Astrocyte (in vitro differentiated cells and primary cell): Measurements from ENCODE around the gene FER1L5. TPM values are rescaled to one million over a fixed set of nuclear protein-coding genes. Genes with fewer than 3 reads are reported as not detected.
A peak's percentile ranks its signal among the peaks of the same experiment; 100 is the strongest.

ENCODE experiments used
- DNase-seq: peaks from one replicate; pipeline ENCODE4 v3.0.0-alpha.2; 2010; ENCODE audit warnings: low read depth
- FAIRE-seq: peaks from 2 replicates; lab custom pipeline; 2011; peaks lifted over from hg19 to GRCh38; lab: Jason Lieb, UNC
- H2AFZ ChIP-seq: 2 replicates; pipeline ENCODE4 v1.6.0; 2012; ENCODE audit warnings: low read depth, low read length, inconsistent platforms
- H3K27ac ChIP-seq: 2 replicates; pipeline ENCODE4 v1.5.1; 2011; ENCODE audit warnings: low read depth, low read length, inconsistent platforms
- H3K27me3 ChIP-seq: 2 replicates; pipeline ENCODE4 v1.6.0; 2011; ENCODE audit warnings: low read length, inconsistent platforms; ENCODE audit not compliant: insufficient read depth
- H3K36me3 ChIP-seq: 2 replicates; pipeline ENCODE4 v1.5.1; 2011; ENCODE audit warnings: low read length, inconsistent platforms; ENCODE audit not compliant: insufficient read depth
- H3K4me1 ChIP-seq: 2 replicates; pipeline ENCODE4 v1.5.1; 2011; ENCODE audit warnings: low read length, inconsistent platforms; ENCODE audit not compliant: insufficient read depth
- H3K4me2 ChIP-seq: 2 replicates; pipeline ENCODE4 v1.6.0; 2012; ENCODE audit warnings: low read length, inconsistent platforms
- H3K4me3 ChIP-seq: 2 replicates; pipeline ENCODE4 v1.5.1; 2011; ENCODE audit warnings: low read depth, mild to moderate bottlenecking, low read length, inconsistent platforms; ENCODE audit not compliant: insufficient read depth
- H3K79me2 ChIP-seq: 2 replicates; pipeline ENCODE4 v1.6.0; 2012; ENCODE audit warnings: mild to moderate bottlenecking, low read length, inconsistent platforms; ENCODE audit not compliant: insufficient read depth
- H3K9ac ChIP-seq: 2 replicates; pipeline ENCODE4 v1.6.0; 2012; ENCODE audit warnings: mild to moderate bottlenecking, low read length, inconsistent platforms
- H3K9me3 ChIP-seq: 2 replicates; pipeline ENCODE4 v1.5.1; 2012; ENCODE audit warnings: low read depth, mild to moderate bottlenecking, low read length, inconsistent platforms; ENCODE audit not compliant: insufficient read depth
- H4K20me1 ChIP-seq: 2 replicates; pipeline ENCODE4 v1.6.0; 2012; ENCODE audit warnings: low read length, inconsistent platforms; ENCODE audit not compliant: insufficient read depth
- H3K27ac Mint-ChIP-seq: one replicate; pipeline ENCODE4 v1.8.0; 2021; ENCODE audit warnings: mild to moderate bottlenecking, mixed read lengths; ENCODE audit not compliant: unreplicated experiment
- H3K27me3 Mint-ChIP-seq: one replicate; pipeline ENCODE4 v1.8.0; 2021; ENCODE audit warnings: low read depth, mixed read lengths; ENCODE audit not compliant: unreplicated experiment
- H3K36me3 Mint-ChIP-seq: one replicate; pipeline ENCODE4 v1.8.0; 2021; ENCODE audit warnings: low read depth, mixed read lengths; ENCODE audit not compliant: unreplicated experiment
- H3K4me1 Mint-ChIP-seq: one replicate; pipeline ENCODE4 v1.8.0; 2021; ENCODE audit warnings: low read depth, mixed read lengths; ENCODE audit not compliant: unreplicated experiment
- H3K4me3 Mint-ChIP-seq: one replicate; pipeline ENCODE4 v1.8.0; 2021; ENCODE audit warnings: mild to moderate bottlenecking, moderate library complexity, mixed read lengths; ENCODE audit not compliant: unreplicated experiment
- H3K9me3 Mint-ChIP-seq: one replicate; pipeline ENCODE4 v1.8.0; 2021; ENCODE audit warnings: mild to moderate bottlenecking, mixed read lengths; ENCODE audit not compliant: unreplicated experiment
- EZH2 ChIP-seq: IDR thresholded peaks from 2 replicates; pipeline ENCODE4 v1.6.1; 2012; ENCODE audit warnings: mild to moderate bottlenecking, low read length, inconsistent platforms; ENCODE audit not compliant: insufficient read depth
- total RNA-seq: library from RNA; stranded (reverse); gene quantifications from 2 replicates; pipeline ENCODE4 v1.2.1, GENCODE V29; 2021
- TF ChIP-seq, protein P1 (sequence below): IDR thresholded peaks from 2 replicates; pipeline ENCODE4 v1.5.1; 2011; ENCODE audit warnings: low read depth, mild to moderate bottlenecking, inconsistent platforms, low read length, moderate library complexity; ENCODE audit not compliant: insufficient read depth

Gene FER1L5
- total RNA-seq, 1 donor from 2014 or later, result 0.16 TPM

DNA sequence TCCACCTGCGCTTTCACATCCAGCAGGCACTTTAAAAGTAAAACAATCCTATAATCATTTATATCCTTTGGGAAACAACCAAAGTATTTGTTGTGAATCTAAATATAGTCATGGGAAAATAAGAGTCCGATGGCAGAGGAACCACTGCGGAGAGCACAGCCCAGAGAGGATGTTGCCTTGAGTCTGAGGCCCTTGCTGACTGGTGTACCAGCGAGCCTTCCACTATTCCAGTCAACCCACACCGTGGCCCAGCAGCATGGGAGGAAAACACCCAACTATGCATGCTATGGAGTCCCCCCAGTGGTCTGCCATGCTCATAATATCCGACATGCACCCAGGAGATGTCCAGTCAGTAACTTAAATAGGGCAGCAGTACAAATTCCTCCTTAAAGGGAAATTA is 26.0 kb upstream of the FER1L5 start:
- peaks cover 11% of the 10 kb centered on the region for H3K4me1 Mint-ChIP-seq
- Histone ChIP-seq H3K27ac (no peak overlapping the region), H3K36me3 (peaks cover 26% of the 10 kb centered on the region), H3K9ac (no peak overlapping the region), H3K79me2 (peaks cover 13% of the 10 kb centered on the region), H4K20me1 (peaks cover 26% of the 10 kb centered on the region), H3K4me2 (no peak overlapping the region), H3K9me3 (no peaks in the 10 kb centered on the region), H3K27me3 (no peaks in the 10 kb centered on the region), H2AFZ (no peak overlapping the region), H3K4me3 (no peak overlapping the region), H3K4me1 (no peaks in the 10 kb centered on the region)
- TF ChIP-seq EZH2, result no peak
- TF ChIP-seq, protein P1, sequence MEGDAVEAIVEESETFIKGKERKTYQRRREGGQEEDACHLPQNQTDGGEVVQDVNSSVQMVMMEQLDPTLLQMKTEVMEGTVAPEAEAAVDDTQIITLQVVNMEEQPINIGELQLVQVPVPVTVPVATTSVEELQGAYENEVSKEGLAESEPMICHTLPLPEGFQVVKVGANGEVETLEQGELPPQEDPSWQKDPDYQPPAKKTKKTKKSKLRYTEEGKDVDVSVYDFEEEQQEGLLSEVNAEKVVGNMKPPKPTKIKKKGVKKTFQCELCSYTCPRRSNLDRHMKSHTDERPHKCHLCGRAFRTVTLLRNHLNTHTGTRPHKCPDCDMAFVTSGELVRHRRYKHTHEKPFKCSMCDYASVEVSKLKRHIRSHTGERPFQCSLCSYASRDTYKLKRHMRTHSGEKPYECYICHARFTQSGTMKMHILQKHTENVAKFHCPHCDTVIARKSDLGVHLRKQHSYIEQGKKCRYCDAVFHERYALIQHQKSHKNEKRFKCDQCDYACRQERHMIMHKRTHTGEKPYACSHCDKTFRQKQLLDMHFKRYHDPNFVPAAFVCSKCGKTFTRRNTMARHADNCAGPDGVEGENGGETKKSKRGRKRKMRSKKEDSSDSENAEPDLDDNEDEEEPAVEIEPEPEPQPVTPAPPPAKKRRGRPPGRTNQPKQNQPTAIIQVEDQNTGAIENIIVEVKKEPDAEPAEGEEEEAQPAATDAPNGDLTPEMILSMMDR, result no peak
- peaks cover 9% of the 10 kb centered on the region for H3K36me3 Mint-ChIP-seq
- no peak overlapping the region for H3K27ac Mint-ChIP-seq
- FAIRE-seq (no peak), DNase-seq (no peak)
- H3K4me3 Mint-ChIP-seq, result no peak overlapping the region
- H3K9me3 Mint-ChIP-seq, result no peaks in the 10 kb centered on the region
- no peaks in the 10 kb centered on the region for H3K27me3 Mint-ChIP-seq

- TF ChIP-seq, protein P1, result no peak
- no peak for TF ChIP-seq EZH2
- H3K36me3 Mint-ChIP-seq, result peaks cover 8% of the 10 kb centered on the region
- no peaks in the 10 kb centered on the region for H3K27me3 ChIP-seq
- peaks cover 11% of the 10 kb centered on the region for H3K4me1 Mint-ChIP-seq
- no peaks in the 10 kb centered on the region for H3K9me3 ChIP-seq
- H2AFZ ChIP-seq, result no peak overlapping the region
- H3K27me3 Mint-ChIP-seq, result no peaks in the 10 kb centered on the region
- H3K27ac ChIP-seq, result no peak overlapping the region
- peak overlapping the region; percentile 81 for H3K27ac Mint-ChIP-seq
- no peaks in the 10 kb centered on the region for H3K9me3 Mint-ChIP-seq
- peaks cover 21% of the 10 kb centered on the region for H3K36me3 ChIP-seq
- no peak overlapping the region for H3K4me2 ChIP-seq
- DNase-seq, result no peak
- FAIRE-seq, result no peak
- no peak overlapping the region for H3K4me3 ChIP-seq
- H3K9ac ChIP-seq, result no peak overlapping the region
- peak overlapping the region; percentile 50 for H3K4me3 Mint-ChIP-seq
- peaks cover 14% of the 10 kb centered on the region for H3K79me2 ChIP-seq
- H4K20me1 ChIP-seq, result peaks cover 26% of the 10 kb centered on the region
- H3K4me1 ChIP-seq, result no peaks in the 10 kb centered on the region
Measured at GRCh38 chr2:96617012-96617411, 25.6 kb upstream of the FER1L5 start.

DNA sequence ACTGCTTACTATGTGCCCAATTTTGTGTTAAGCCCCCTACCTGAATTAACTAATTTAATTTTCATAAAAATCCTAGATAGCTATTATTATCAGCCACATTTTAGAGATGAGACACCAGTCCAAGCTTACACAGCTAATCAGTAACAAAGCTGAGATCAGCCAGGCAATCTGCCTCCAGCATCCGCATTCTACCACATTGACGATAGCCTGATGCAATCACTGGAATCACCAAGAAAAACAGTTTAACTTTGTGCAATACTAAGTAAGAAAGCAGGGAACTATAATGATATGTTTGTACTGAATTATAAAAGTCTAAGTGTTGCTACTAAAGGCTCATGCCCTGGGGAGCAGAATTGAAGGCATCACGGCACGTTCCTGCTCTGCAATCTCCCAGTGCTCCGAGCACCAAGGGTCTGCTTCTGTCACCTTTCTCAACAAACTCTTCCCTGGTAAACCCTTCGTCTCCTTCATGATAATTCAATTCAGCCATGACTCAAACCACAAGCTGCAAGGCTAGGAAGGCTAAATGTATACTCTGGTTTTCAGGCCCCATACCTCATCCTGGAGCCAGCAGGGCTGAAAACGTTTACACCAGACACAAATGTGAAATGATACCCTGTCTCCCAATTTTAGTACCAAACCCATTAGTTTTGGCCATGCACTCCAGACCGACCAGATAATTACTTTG is 23.8 kb upstream of the FER1L5 start:
- no peak overlapping the region for H3K27ac ChIP-seq
- no peak overlapping the region for H3K4me2 ChIP-seq
- H3K36me3 Mint-ChIP-seq, result no peaks in the 10 kb centered on the region
- H3K4me3 Mint-ChIP-seq, result no peak overlapping the region
- H3K36me3 ChIP-seq, result peaks cover 11% of the 10 kb centered on the region
- peaks cover 31% of the 10 kb centered on the region for H3K79me2 ChIP-seq
- no peak overlapping the region for H3K9ac ChIP-seq
- no peak for TF ChIP-seq EZH2
- TF ChIP-seq, protein P1, result no peak
- peak overlapping the region; percentile 70 for H3K27ac Mint-ChIP-seq
- no peaks in the 10 kb centered on the region for H3K9me3 Mint-ChIP-seq
- no peaks in the 10 kb centered on the region for H3K27me3 ChIP-seq
- no peak overlapping the region for H2AFZ ChIP-seq
- FAIRE-seq (no peak), DNase-seq (peak; percentile 36)
- peaks cover 11% of the 10 kb centered on the region for H3K4me1 Mint-ChIP-seq
- H3K4me3 ChIP-seq, result no peak overlapping the region
- no peaks in the 10 kb centered on the region for H3K9me3 ChIP-seq
- H4K20me1 ChIP-seq, result peaks cover 29% of the 10 kb centered on the region
- no peaks in the 10 kb centered on the region for H3K4me1 ChIP-seq
- no peaks in the 10 kb centered on the region for H3K27me3 Mint-ChIP-seq
